GM12878 (cell line): Measurements from ENCODE around the gene DTNA.

ENCODE experiments used
- CEBPB ChIP-seq, 2 experiments: fragments of 150-350 bp in 1 of 2; IDR thresholded peaks; 2 replicates each; pipeline ENCODE4 v1.6.1; 2012 to 2014; ENCODE audit warnings: low read depth in 2 of 2, low read length in 2 of 2, borderline replicate concordance in 1 of 2, inconsistent platforms in 1 of 2
- CHD4 ChIP-seq: fragments of 200-600 bp; sonication (generic); IDR thresholded peaks from 2 replicates; pipeline ENCODE4 v1.6.1; 2016; ENCODE audit warnings: mild to moderate bottlenecking
- CREM ChIP-seq: IDR thresholded peaks from 2 replicates; pipeline ENCODE4 v1.6.1; 2014; ENCODE audit warnings: antibody characterized with exemption, low read depth
- CTCF ChIP-seq, 3 experiments: IDR thresholded peaks in 2 of 3; conservative IDR thresholded peaks in 1 of 3; 2 replicates each; pipeline ENCODE4 v1.5.1; 2011; ENCODE audit warnings: low read depth in 3 of 3, low read length in 3 of 3, mild to moderate bottlenecking in 3 of 3, control low read depth in 2 of 3, moderate library complexity in 2 of 3, inconsistent platforms in 1 of 3, mixed read lengths in 1 of 3; ENCODE audit not compliant: control insufficient read depth in 2 of 3, insufficient read depth in 1 of 3; ENCODE audit errors: extremely low read depth in 1 of 3
- ETV6 ChIP-seq, 2 experiments: fragments of 450-650 bp in 1 of 2; IDR thresholded peaks in 1 of 2; conservative IDR thresholded peaks in 1 of 2; 2 replicates each; pipeline ENCODE4 v1.6.1; 2014; ENCODE audit warnings: antibody characterized with exemption in 1 of 2, borderline replicate concordance in 1 of 2, low read depth in 1 of 2, mild to moderate bottlenecking in 1 of 2, moderate library complexity in 1 of 2
- KAT2A ChIP-seq: conservative IDR thresholded peaks from 2 replicates; pipeline ENCODE4 v1.6.1; 2011; ENCODE audit warnings: low read depth, low read length; ENCODE audit not compliant: control insufficient read depth
- POLR2A ChIP-seq: IDR thresholded peaks from 2 replicates; pipeline ENCODE4 v1.6.1; 2011; ENCODE audit warnings: low read depth, mild to moderate bottlenecking, low read length
- POLR2AphosphoS5 ChIP-seq: IDR thresholded peaks from 2 replicates; pipeline ENCODE4 v1.6.1; 2011; ENCODE audit warnings: mild to moderate bottlenecking, low read length, inconsistent platforms
- REST ChIP-seq: IDR thresholded peaks from 2 replicates; pipeline ENCODE4 v1.6.1; 2012; ENCODE audit warnings: mild to moderate bottlenecking, low read depth, low read length
- TAF1 ChIP-seq: IDR thresholded peaks from 2 replicates; pipeline ENCODE4 v1.6.1; 2011; ENCODE audit warnings: mild to moderate bottlenecking, low read depth, low read length, borderline replicate concordance
- ZBTB11 ChIP-seq: fragments of 450-650 bp; formaldehyde crosslinking; IDR thresholded peaks from 2 replicates; pipeline ENCODE4 v1.5.0; 2022; ENCODE audit warnings: mild to moderate bottlenecking, missing genetic modification characterization
- ZBTB4 ChIP-seq: fragments of 450-650 bp; formaldehyde crosslinking; IDR thresholded peaks from 2 replicates; pipeline ENCODE4 v1.4.0; 2022; ENCODE audit warnings: mild to moderate bottlenecking, moderate library complexity
- ZSCAN29 ChIP-seq: fragments of 450-650 bp; IDR thresholded peaks from 2 replicates; pipeline ENCODE4 v1.6.1; 2017; ENCODE audit warnings: mild to moderate bottlenecking, moderate library complexity

GRCh38 chr18:34921226-34921625 lies 211.1 kb downstream of the DTNA start:
- TF ChIP-seq ZSCAN29 (no peak), CTCF (IDR thresholded peaks at IDR 0.05 in 2 of 3, conservative IDR thresholded peaks at IDR 0.05 in 1 of 3; ENCODE audit: control insufficient read depth in 2 of 3, extremely low read depth in 1 of 3, insufficient read depth in 1 of 3, low read depth in 3 of 3, low read length in 3 of 3) (no peak), REST (no peak), KAT2A (no peak), CEBPB (IDR thresholded peaks at IDR 0.05; ENCODE audit: borderline replicate concordance in 1 of 2, low read depth in 2 of 2, low read length in 2 of 2) (no peak), ETV6 (conservative IDR thresholded peaks at IDR 0.05 in 1 of 2, IDR thresholded peaks at IDR 0.05 in 1 of 2; ENCODE audit: borderline replicate concordance in 1 of 2, low read depth in 1 of 2) (no peak), ZBTB4 (CRISPR knock-in tag) (no peak), POLR2A (no peak), ZBTB11 (CRISPR knock-in tag) (no peak), POLR2AphosphoS5 (no peak), CHD4 (no peak), CREM (no peak), TAF1 (no peak)
